ENCODE data around the gene ASS1.
"Not testable (repeated sequence)": the region's sequence is repeated elsewhere in the genome, so short reads cannot be mapped to it uniquely, and the experiment has no call there.

Gene ASS1

DNA sequence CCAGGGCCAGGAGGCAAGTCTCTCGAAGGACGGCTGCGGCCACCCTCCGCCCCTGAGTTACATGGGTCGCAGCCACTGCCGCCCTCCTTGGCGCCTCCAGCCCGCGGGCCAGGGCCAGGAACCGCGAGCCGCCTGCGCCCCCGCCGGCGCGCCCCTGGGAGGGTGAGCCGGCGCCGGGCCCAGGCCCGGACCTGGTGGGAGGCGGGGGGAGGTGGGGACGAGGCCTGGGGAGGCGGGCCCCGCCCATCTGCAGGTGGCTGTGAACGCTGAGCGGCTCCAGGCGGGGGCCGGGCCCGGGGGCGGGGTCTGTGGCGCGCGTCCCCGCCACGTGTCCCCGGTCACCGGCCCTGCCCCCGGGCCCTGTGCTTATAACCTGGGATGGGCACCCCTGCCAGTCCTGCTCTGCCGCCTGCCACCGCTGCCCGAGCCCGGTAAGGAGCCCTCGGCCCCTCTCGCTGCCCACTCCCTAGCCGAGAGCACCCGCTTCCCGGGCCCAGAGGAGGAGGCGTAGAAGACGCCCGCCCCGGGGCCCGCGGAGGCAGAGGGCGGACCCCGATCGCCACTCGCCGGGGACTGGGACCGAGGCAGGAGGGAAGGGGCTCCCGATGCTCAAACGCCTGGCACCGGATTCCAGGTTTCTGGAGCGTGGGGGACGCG, at the start of gene ASS1:
ASS1 (plus strand) TSS at position 397 of the 657 bp plus-strand sequence. CDS start 7,268 bp downstream, outside the sequence.
- DNase-seq: no peak

GRCh38 chr9:130395810-130396435, 48.8 kb upstream of the ASS1 start:
- no peak for DNase-seq

DNA sequence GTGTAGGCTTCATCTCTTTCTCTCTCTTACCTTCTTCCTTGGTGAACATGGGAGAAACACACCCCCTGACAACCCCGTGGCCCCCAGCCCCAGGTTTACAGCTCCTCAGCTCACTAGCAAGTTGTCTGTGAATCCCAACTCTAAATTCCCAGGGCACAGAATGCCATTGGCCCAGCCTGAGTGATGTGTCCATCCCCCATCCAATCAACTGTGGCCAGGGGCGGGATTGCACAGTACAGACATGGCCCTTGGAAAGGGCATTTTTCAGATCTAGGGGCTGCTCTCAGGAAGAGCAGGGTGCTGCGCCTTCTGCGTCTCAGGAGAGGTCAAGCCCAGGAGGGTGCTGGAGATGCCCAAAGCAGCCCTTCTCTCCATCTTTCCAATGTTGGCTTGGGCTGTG, 48.2 kb upstream of the ASS1 start:
- DNase-seq: no peak

- no peak for DNase-seq
Observed at GRCh38 chr9:130398487-130399240, 46.1 kb upstream of the ASS1 start.

DNA sequence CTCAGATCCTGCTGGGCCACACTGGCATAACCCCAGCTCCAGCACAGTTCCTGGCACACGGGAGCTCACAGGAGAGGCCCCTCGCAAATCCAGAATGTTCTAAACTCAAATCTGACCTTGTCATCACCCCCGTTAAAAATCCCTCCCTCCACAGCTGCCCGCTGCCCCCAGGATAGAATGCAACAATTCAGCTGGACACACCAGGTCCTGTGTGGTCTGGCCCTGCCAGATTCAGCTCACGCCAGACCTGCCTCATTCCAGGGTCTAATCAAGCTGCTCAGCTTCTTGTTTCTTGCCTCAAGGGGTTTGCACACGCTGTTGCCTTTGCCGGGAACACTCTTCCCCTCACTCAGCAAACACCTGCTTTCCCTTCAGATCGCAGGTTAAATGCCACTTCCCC, 45.0 kb upstream of the ASS1 start:
- DNase-seq: no peak

DNA sequence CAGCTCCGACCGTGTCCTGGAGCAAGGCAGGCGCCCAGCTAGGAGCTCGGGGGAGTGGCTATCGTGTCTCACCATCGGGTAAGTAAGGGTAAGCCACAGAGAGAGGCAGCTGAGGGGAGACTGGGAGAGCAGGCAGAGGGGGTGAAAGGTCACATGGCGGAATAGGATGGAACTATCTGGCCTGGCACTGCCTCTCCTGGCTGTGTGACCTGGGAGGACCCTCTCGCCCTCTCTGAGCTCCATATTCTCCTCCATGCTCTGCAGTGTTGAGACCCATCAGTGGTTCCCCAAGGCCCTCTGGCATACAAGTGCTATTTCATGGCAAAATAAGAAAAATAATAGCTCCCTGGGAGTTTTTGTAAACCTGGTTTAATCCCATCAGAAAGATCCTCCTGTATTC, 43.9 kb upstream of the ASS1 start:
- no peak for DNase-seq

- DNase-seq: not testable (repeated sequence)
Observed at GRCh38 chr9:130401742-130402141, 43.0 kb upstream of the ASS1 start.

GRCh38 chr9:130402243-130402642, 42.5 kb upstream of the ASS1 start:
- DNase-seq: no peak

DNA sequence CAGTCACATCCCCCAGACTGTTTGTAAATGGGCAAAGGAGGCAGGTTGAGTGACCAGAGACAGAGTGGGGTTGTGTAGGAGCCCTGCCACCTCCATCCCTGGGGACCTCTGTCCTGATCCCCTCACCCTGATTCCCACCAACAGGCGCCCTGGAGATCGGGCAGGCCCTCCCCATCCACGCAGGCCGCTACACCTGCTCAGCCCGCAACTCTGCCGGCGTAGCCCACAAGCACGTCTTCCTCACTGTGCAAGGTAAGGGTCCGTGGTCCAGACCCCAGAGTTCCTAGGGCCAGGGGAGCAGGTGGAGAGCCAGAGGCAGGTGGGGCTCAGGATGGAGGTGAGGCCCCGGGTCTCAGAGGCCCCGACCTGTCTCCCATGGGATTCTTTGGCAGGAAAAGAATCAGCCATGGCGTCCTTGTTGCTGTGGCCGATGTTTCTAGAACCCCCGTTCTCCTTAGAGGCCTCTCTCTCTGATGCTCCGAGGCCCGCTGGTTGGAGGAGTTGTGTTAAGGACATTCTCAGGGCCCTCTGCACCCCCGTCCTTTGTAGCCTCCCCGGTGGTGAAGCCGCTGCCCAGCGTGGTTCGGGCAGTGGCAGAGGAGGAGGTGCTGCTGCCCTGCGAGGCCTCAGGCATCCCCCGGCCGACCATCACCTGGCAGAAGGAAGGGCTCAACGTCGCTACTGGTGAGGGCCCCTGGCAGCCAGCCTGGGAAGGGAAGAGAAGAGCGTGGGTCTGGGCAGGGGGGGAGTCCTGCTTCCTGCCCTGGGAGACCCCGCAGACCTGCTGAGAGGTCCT, 41.9 kb upstream of the ASS1 start:
- DNase-seq: no peak

DNA sequence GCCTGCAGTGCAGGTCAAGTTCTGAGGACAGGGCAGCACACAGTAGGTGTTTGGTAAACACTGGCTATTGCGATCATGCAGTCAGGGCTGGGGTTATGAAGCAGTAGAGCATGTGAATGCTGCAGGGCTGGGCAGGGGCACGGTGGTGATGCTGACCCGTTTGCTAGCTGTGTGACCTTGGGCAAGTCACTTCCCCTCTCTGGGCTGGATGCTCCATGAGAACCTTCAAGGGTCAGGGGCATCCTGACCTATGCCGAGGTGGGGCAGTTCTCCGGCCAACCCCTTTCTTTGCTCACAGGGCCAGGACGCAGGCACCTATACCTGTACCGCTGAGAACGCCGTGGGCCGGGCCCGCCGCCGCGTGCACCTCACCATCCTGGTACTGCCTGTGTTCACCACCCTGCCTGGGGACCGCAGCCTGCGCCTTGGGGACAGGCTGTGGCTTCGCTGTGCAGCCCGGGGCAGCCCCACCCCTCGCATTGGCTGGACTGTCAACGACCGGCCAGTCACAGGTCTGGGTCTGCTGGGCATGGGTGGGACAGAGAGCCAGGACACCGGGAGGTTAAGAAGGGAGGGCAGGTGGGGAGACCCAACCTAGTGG, 39.0 kb upstream of the ASS1 start:
- no peak for DNase-seq

DNA sequence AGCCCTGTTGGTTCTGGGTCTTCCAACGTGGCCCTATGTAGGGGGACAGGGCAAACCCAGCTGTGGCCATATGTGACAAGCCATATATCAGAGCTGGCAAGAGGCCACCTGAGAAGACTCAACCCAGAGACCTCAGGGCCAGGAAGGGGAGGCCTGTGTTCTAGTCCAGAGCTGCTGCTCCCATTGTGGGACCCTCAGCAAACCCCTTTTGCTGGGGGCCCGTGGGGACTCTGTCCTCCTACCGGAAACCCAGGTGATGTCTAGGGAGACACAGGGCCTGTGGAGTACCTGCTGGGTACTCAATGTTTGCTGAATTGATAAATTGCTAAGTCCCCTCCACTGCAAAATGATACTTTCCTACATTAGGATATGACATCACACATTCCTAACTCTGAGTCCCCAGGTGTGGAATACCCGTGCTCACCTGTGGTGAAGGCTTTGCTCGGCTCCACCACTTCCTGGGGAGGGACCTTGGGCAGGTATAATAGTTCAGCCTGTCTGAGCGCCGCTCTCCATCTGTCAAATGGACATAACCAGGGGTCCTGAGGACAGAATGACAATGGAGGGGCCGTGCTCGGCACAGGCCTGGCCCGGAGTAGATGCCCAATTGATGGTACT, 38.4 kb upstream of the ASS1 start:
- DNase-seq: no peak

- no peak for DNase-seq
Observed at GRCh38 chr9:130407916-130408663, 36.7 kb upstream of the ASS1 start.

GRCh38 chr9:130408669-130409068, 36.1 kb upstream of the ASS1 start:
- no peak for DNase-seq

GRCh38 chr9:130409246-130409645, 35.5 kb upstream of the ASS1 start:
- no peak for DNase-seq

GRCh38 chr9:130410443-130410842, 34.3 kb upstream of the ASS1 start:
- DNase-seq: no peak

GRCh38 chr9:130411566-130411915, 33.2 kb upstream of the ASS1 start:
- DNase-seq: no peak

- no peak for DNase-seq
Observed at GRCh38 chr9:130414081-130414731, 30.6 kb upstream of the ASS1 start.

GRCh38 chr9:130414910-130415746, 29.6 kb upstream of the ASS1 start:
- no peak for DNase-seq

DNA sequence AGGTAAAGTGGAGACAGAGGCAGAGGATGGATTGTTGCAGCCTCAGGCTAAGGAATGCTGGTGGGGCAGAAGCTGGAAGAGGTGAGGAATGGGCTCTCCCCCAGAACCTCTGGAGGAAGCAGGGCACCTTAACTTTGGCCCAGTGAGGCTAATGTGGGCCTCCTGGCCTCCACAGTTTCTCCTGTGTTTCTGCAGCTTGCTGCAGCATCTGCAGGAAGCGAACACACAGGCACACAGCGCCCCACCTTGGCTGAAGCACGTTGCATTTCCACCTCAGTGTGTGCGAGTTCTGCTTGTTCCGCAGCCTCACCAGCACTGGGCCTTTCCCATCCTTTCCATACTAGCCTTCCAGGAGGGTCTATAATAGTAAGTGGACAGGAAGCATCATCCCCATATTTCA, 27.2 kb upstream of the ASS1 start:
- no peak for DNase-seq

DNA sequence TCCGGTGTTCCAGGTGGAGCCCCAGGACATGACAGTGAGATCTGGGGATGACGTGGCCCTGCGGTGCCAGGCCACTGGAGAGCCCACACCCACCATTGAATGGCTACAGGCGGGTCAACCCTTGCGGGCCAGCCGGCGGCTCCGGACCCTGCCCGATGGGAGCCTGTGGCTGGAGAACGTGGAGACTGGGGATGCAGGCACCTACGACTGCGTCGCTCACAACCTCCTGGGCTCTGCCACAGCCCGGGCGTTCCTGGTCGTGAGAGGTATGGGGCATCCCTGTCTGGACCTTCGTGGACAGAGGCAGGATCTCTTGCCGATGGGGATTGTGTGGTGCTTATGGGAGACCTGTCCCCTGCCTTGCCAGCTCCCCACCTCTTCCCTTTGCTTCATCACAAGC, 26.0 kb upstream of the ASS1 start:
- DNase-seq: no peak

Measured in NCI-H526 treated with DMSO at 0.1 percent for 48 hours (cell line).